SK-N-SH (cell line): ENCODE results near the gene MAB21L1. TPM values are rescaled to one million over a fixed set of nuclear protein-coding genes. Genes with fewer than 3 reads are reported as not detected.

Experiments used
- CTCF ChIA-PET: fragments of 300-600, 350-600 bp; formaldehyde crosslinking; extraction: SDS; loops from one replicate; lab custom pipeline; 2021; lab: Yijun Ruan, JAX
- POLR2A ChIA-PET: fragments of 350-600 bp; sonication (Branson Sonifier 250); formaldehyde crosslinking; extraction: SDS; loops from one replicate; lab custom pipeline; 2020; ENCODE audit warnings: antibody characterized with exemption, inconsistent platforms; lab: Yijun Ruan, JAX
- DNase-seq: peaks from one replicate; pipeline ENCODE4 v3.0.0; 2012
- H2AFZ ChIP-seq: fragments of 200-600 bp; sonication (generic); 2 replicates; pipeline ENCODE4 v1.8.1; 2016; ENCODE audit warnings: antibody characterized with exemption, mild to moderate bottlenecking, low read depth
- H3F3A ChIP-seq: fragments of 200-600 bp; sonication (generic); replicated peaks from 2 replicates; pipeline ENCODE3; 2016; ENCODE audit warnings: antibody characterized with exemption, mild to moderate bottlenecking; ENCODE audit not compliant: insufficient read depth
- H3K27ac ChIP-seq, 2 experiments: fragments of 200-500 bp in 1 of 2; fragments of 200-600 bp in 1 of 2; sonication (Bioruptor generic) in 1 of 2; sonication (generic), shearing (Covaris generic) in 1 of 2; 2 replicates each; pipeline versions ENCODE4 v1.5.1 to v1.6.1; 2014 to 2016; ENCODE audit warnings: low read depth in 2 of 2, inconsistent platforms in 1 of 2, low read length in 1 of 2, mild to moderate bottlenecking in 1 of 2, mixed read lengths in 1 of 2
- H3K27me3 ChIP-seq: fragments of 200-600 bp; sonication (generic), shearing (Covaris generic); 2 replicates; pipeline ENCODE4 v1.6.1; 2016; ENCODE audit warnings: mixed run types; ENCODE audit not compliant: insufficient read depth
- H3K36me3 ChIP-seq, 2 experiments: fragments of 200-500 bp in 1 of 2; fragments of 200-600 bp in 1 of 2; sonication (Bioruptor generic) in 1 of 2; sonication (generic) in 1 of 2; replicated peaks in 1 of 2; 2 replicates each; pipeline versions ENCODE3 to v1.5.1; 2014 to 2016; ENCODE audit warnings: low read length in 1 of 2, mild to moderate bottlenecking in 1 of 2; ENCODE audit not compliant: insufficient read depth in 2 of 2, control insufficient read depth in 1 of 2
- H3K4me1 ChIP-seq, 2 experiments: fragments of 200-500 bp in 1 of 2; fragments of 200-600 bp in 1 of 2; sonication (Bioruptor generic) in 1 of 2; sonication (generic), shearing (Covaris generic) in 1 of 2; 2 replicates each; pipeline versions ENCODE4 v1.5.1 to v1.6.1; 2014 to 2016; ENCODE audit warnings: low read depth in 1 of 2, low read length in 1 of 2, mixed run types in 1 of 2; ENCODE audit not compliant: insufficient read depth in 2 of 2, control insufficient read depth in 1 of 2
- H3K4me2 ChIP-seq: fragments of 200-600 bp; sonication (generic), shearing (Covaris generic); 2 replicates; pipeline ENCODE4 v1.6.1; 2017; ENCODE audit warnings: mixed run types
- H3K4me3 ChIP-seq, 2 experiments: fragments of 200-500 bp in 1 of 2; fragments of 200-600 bp in 1 of 2; sonication (Bioruptor generic) in 1 of 2; sonication (generic), shearing (Covaris generic) in 1 of 2; 2 replicates each; pipeline versions ENCODE4 v1.5.1 to v1.8.1; 2014 to 2016; ENCODE audit warnings: low read depth in 2 of 2, inconsistent platforms in 1 of 2, low read length in 1 of 2, mild to moderate bottlenecking in 1 of 2, mixed read lengths in 1 of 2, moderate library complexity in 1 of 2
- H3K79me2 ChIP-seq: fragments of 200-600 bp; sonication (generic); 2 replicates; pipeline ENCODE4 v1.8.1; 2017; ENCODE audit warnings: mild to moderate bottlenecking; ENCODE audit not compliant: insufficient read depth
- H3K9ac ChIP-seq: fragments of 200-600 bp; sonication (generic); 2 replicates; pipeline ENCODE4 v1.6.1; 2017; ENCODE audit warnings: mixed run types
- H3K9me2 ChIP-seq: fragments of 200-600 bp; sonication (generic); 2 replicates; pipeline ENCODE4 v1.6.1; 2017; ENCODE audit warnings: mixed run types
- H3K9me3 ChIP-seq: fragments of 200-600 bp; sonication (generic); 2 replicates; pipeline ENCODE4 v1.6.1; 2017; ENCODE audit warnings: mixed run types, mild to moderate bottlenecking, moderate library complexity
- H4K20me1 ChIP-seq: fragments of 200-600 bp; sonication (generic); 2 replicates; pipeline ENCODE4 v1.6.1; 2017; ENCODE audit warnings: mild to moderate bottlenecking, mixed run types; ENCODE audit not compliant: insufficient read depth
- CHD2 ChIP-seq: fragments of 150-350 bp; IDR thresholded peaks from 2 replicates; pipeline ENCODE4 v1.6.1; 2018; ENCODE audit warnings: low read length; ENCODE audit not compliant: partially characterized antibody
- ELF1 ChIP-seq: IDR thresholded peaks from 2 replicates; pipeline ENCODE4 v1.4.0; 2012
- EZH2phosphoT487 ChIP-seq: fragments of 200-600 bp; sonication (generic); IDR thresholded peaks from 2 replicates; pipeline ENCODE4 v1.6.1; 2017; ENCODE audit warnings: low read depth, mixed run types, mild to moderate bottlenecking, antibody characterized with exemption, moderate library complexity, borderline replicate concordance
- FOSL2 ChIP-seq: IDR thresholded peaks from 2 replicates; pipeline ENCODE4 v1.4.0; 2012; ENCODE audit warnings: low read depth, mild to moderate bottlenecking, moderate library complexity, borderline replicate concordance
- FOXM1 ChIP-seq: IDR thresholded peaks from 2 replicates; pipeline ENCODE4 v1.4.0; 2012; ENCODE audit warnings: low read depth, mild to moderate bottlenecking
- GABPA ChIP-seq: IDR thresholded peaks from 2 replicates; pipeline ENCODE4 v1.4.0; 2012; ENCODE audit warnings: low read depth, mild to moderate bottlenecking
- GATA2 ChIP-seq: sonication (generic); formaldehyde crosslinking; IDR thresholded peaks from 2 replicates; pipeline ENCODE4 v1.5.0; 2020; ENCODE audit warnings: mild to moderate bottlenecking, missing genetic modification reagents
- JUND ChIP-seq: IDR thresholded peaks from 2 replicates; pipeline ENCODE4 v1.4.0; 2012
- MAX ChIP-seq: IDR thresholded peaks from 2 replicates; pipeline ENCODE4 v1.4.0; 2012; ENCODE audit warnings: low read depth
- MEF2A ChIP-seq: IDR thresholded peaks from 2 replicates; pipeline ENCODE4 v1.4.0; 2012; ENCODE audit warnings: low read depth, borderline replicate concordance
- MXI1 ChIP-seq: IDR thresholded peaks from 2 replicates; pipeline ENCODE4 v1.6.1; 2012; ENCODE audit warnings: mild to moderate bottlenecking, low read depth, low read length, improper control_type of control experiment
- NRF1 ChIP-seq: IDR thresholded peaks from 2 replicates; pipeline ENCODE4 v1.6.1; 2012; ENCODE audit warnings: low read depth, mild to moderate bottlenecking, low read length
- PBX3 ChIP-seq: IDR thresholded peaks from 2 replicates; pipeline ENCODE4; 2012
- POLR2AphosphoS5 ChIP-seq: IDR thresholded peaks from 2 replicates; pipeline ENCODE4 v1.6.1; 2012; ENCODE audit warnings: low read depth, low read length
- RAD21 ChIP-seq: IDR thresholded peaks from 2 replicates; pipeline ENCODE4 v1.6.1; 2012; ENCODE audit warnings: mild to moderate bottlenecking, low read length
- RCOR1 ChIP-seq: fragments of 150-350 bp; IDR thresholded peaks from 2 replicates; pipeline ENCODE4 v1.6.1; 2017; ENCODE audit warnings: antibody characterized with exemption, low read length
- REST ChIP-seq: IDR thresholded peaks from 2 replicates; pipeline ENCODE4 v1.6.1; 2012; ENCODE audit warnings: mild to moderate bottlenecking, low read depth, low read length, moderate library complexity
- RFX5 ChIP-seq: IDR thresholded peaks from 2 replicates; pipeline ENCODE4 v1.6.1; 2012; ENCODE audit warnings: mild to moderate bottlenecking, improper control_type of control experiment, low read length
- RXRA ChIP-seq: IDR thresholded peaks from 2 replicates; pipeline ENCODE4 v1.4.0; 2012; ENCODE audit warnings: low read depth, mild to moderate bottlenecking, borderline replicate concordance
- SIN3A ChIP-seq: IDR thresholded peaks from 2 replicates; pipeline ENCODE4 v1.6.1; 2012; ENCODE audit warnings: low read depth, mild to moderate bottlenecking, low read length, moderate library complexity, borderline replicate concordance
- SMC3 ChIP-seq: IDR thresholded peaks from 2 replicates; pipeline ENCODE4 v1.6.1; 2012; ENCODE audit warnings: low read depth, low read length, improper control_type of control experiment
- TCF12 ChIP-seq: IDR thresholded peaks from 2 replicates; pipeline ENCODE4 v1.4.0; 2012
- USF2 ChIP-seq: fragments of 150-350 bp; IDR thresholded peaks from 2 replicates; pipeline ENCODE4 v1.6.1; 2017; ENCODE audit warnings: antibody characterized with exemption, low read length, low read depth, borderline replicate concordance
- YY1 ChIP-seq: IDR thresholded peaks from 2 replicates; pipeline ENCODE4 v1.4.0; 2012; ENCODE audit warnings: low read depth, mild to moderate bottlenecking
- WGBS: methylation state at CpG from one replicate; pipeline ENCODE4 v1.1.6; 2017; ENCODE audit warnings: low lambda C conversion rate; 5-methylcytosine and 5-hydroxymethylcytosine counted together
- polyA plus RNA-seq, 3 experiments: library from polyadenylated mRNA; depleted of rRNA; stranded (reverse); fragments of >200 nt; gene quantifications; 2 replicates each; pipeline ENCODE4 v1.2.3, GENCODE V29; 2012
- TF ChIP-seq, protein P1 (sequence below): fragments of 150-350 bp; IDR thresholded peaks from 2 replicates; pipeline ENCODE4 v1.6.1; 2016; ENCODE audit warnings: mild to moderate bottlenecking, low read depth, low read length
- TF ChIP-seq, protein P2 (sequence below): fragments of 200-600 bp; sonication (generic); IDR thresholded peaks from 2 replicates; pipeline ENCODE4 v1.6.1; 2017; ENCODE audit warnings: antibody characterized with exemption, mild to moderate bottlenecking, moderate library complexity

The MAB21L1 gene
- polyA plus RNA-seq, 1 of the 3 experiments (the other 2 are of a cell fraction): 42.3 TPM

DNA sequence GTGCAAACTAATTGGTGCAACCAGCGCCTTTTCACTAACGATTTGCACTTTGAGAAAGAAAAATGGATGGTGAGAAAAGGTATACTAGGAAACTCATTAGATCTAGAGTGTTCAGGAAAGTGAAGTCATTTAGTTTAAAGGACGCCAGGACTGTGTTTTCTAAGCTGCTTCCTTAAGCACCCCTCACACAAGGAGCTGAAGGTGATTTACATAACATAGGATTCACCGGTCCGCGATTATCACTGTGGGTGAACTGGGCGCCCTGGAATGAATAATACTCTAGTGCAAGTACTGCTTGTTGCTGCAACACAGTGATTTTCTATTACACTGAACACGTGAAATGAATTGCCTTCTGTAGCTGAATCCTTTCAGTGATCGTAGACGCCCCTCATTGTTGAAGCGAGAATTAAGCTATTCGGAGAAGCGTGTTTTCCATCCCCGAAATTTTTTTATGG lies 2.6 kb upstream of the MAB21L1 start:
- H3K9me2 ChIP-seq: no peaks in the 10 kb centered on the region
- peaks cover 35% of the 10 kb centered on the region for H3F3A ChIP-seq
- H2AFZ ChIP-seq: peak overlapping the region; percentile 75; the same call in 1 of the 2 replicates
- H3K4me2 ChIP-seq: peak overlapping the region; percentile 82
- DNase-seq: peak; percentile 27
- peak overlapping the region; percentile 64 to 82 for H3K4me3 ChIP-seq
- peaks cover 4 to 6% of the 10 kb centered on the region in 2 experiments; a peak in 3 of 4 replicates for H3K4me1 ChIP-seq
- H3K9ac ChIP-seq: peak overlapping the region; percentile 89
- WGBS: 12% methylated on average over 14 of the region's 14 CpGs
- H3K27me3 ChIP-seq: no peaks in the 10 kb centered on the region
- POLR2A ChIA-PET: interaction anchor here (1.1 to 2.9 kb wide), 7 partner anchors 20 to 310 kb away, joined by 3 to 31 read pairs (median 5); no protein-coding TSS in a partner anchor
- CTCF ChIA-PET: interaction anchor here (0.8 to 5.7 kb wide), 12 partner anchors 11 to 340 kb away, joined by 3 to 30 read pairs (median 4); no protein-coding TSS in a partner anchor
- H3K27ac ChIP-seq: peak overlapping the region; percentile 93 to 99
- H3K36me3 ChIP-seq: peaks cover 11 to 12% of the 10 kb centered on the region in 2 experiments
- H3K79me2 ChIP-seq: peaks cover 100% of the 10 kb centered on the region
- H4K20me1 ChIP-seq: no peaks in the 10 kb centered on the region; the same call in 1 of the 2 replicates
- H3K9me3 ChIP-seq: no peaks in the 10 kb centered on the region
- TF ChIP-seq ELF1 (no peak), MAX (0 out of 2 replicates have a peak, but pooled peaks have one; percentile 13), MEF2A (no peak), REST (no peak), RCOR1 (no peak), RAD21 (0 out of 2 replicates have a peak, but pooled peaks have one; percentile 9), TCF12 (no peak), GABPA (no peak), RXRA (no peak), EZH2phosphoT487 (peak; percentile 86; the same call in 1 of the 2 replicates), YY1 (no peak), MXI1 (peak; percentile 71), FOXM1 (no peak), USF2 (no peak), POLR2AphosphoS5 (peak; percentile 35; the same call in 1 of the 2 replicates), RFX5 (no peak), GATA2 (CRISPR knock-in tag) (no peak), SIN3A (no peak), FOSL2 (no peak), PBX3 (no peak), NRF1 (no peak), CHD2 (no peak), JUND (no peak), SMC3 (no peak)
- TF ChIP-seq, protein P1, sequence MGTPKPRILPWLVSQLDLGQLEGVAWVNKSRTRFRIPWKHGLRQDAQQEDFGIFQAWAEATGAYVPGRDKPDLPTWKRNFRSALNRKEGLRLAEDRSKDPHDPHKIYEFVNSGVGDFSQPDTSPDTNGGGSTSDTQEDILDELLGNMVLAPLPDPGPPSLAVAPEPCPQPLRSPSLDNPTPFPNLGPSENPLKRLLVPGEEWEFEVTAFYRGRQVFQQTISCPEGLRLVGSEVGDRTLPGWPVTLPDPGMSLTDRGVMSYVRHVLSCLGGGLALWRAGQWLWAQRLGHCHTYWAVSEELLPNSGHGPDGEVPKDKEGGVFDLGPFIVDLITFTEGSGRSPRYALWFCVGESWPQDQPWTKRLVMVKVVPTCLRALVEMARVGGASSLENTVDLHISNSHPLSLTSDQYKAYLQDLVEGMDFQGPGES: no peak
- TF ChIP-seq, protein P2, sequence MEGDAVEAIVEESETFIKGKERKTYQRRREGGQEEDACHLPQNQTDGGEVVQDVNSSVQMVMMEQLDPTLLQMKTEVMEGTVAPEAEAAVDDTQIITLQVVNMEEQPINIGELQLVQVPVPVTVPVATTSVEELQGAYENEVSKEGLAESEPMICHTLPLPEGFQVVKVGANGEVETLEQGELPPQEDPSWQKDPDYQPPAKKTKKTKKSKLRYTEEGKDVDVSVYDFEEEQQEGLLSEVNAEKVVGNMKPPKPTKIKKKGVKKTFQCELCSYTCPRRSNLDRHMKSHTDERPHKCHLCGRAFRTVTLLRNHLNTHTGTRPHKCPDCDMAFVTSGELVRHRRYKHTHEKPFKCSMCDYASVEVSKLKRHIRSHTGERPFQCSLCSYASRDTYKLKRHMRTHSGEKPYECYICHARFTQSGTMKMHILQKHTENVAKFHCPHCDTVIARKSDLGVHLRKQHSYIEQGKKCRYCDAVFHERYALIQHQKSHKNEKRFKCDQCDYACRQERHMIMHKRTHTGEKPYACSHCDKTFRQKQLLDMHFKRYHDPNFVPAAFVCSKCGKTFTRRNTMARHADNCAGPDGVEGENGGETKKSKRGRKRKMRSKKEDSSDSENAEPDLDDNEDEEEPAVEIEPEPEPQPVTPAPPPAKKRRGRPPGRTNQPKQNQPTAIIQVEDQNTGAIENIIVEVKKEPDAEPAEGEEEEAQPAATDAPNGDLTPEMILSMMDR: no peak
